ENCODE measurements around the gene PRXL2B.

- TF ChIP-seq, protein P1, sequence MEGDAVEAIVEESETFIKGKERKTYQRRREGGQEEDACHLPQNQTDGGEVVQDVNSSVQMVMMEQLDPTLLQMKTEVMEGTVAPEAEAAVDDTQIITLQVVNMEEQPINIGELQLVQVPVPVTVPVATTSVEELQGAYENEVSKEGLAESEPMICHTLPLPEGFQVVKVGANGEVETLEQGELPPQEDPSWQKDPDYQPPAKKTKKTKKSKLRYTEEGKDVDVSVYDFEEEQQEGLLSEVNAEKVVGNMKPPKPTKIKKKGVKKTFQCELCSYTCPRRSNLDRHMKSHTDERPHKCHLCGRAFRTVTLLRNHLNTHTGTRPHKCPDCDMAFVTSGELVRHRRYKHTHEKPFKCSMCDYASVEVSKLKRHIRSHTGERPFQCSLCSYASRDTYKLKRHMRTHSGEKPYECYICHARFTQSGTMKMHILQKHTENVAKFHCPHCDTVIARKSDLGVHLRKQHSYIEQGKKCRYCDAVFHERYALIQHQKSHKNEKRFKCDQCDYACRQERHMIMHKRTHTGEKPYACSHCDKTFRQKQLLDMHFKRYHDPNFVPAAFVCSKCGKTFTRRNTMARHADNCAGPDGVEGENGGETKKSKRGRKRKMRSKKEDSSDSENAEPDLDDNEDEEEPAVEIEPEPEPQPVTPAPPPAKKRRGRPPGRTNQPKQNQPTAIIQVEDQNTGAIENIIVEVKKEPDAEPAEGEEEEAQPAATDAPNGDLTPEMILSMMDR (conservative IDR thresholded peaks at IDR 0.05; ENCODE audit: low read depth, low read length), result no peak
- no peak for TF ChIP-seq EZH2 (IDR thresholded peaks at IDR 0.05; ENCODE audit: borderline replicate concordance, low read depth, low read length, poor library complexity, severe bottlenecking)
Observed at GRCh38 chr1:2591233-2591580, 4.6 kb downstream of the PRXL2B start.
